Panc1 (cell line): ENCODE data around the gene RNF11. TPM values are rescaled to one million over a fixed set of nuclear protein-coding genes. Genes with fewer than 3 reads are reported as not detected.

Source experiments
- ATAC-seq: fragments of 200-7000 bp; cut with Tn5 transposase; 2 replicates; pipeline ENCODE4 v1.9.1; 2020; ENCODE audit warnings: mild to moderate bottlenecking, moderate library complexity
- BruUV-seq: library from RNA; stranded (reverse); fragments of 400-500 nt; replicated peaks from 2 replicates; lab custom pipeline; 2021; lab: Mats Ljungman, UMichigan
- CTCF ChIA-PET: fragments of 300-600 bp; sonication (Branson Sonifier 250); formaldehyde crosslinking; loops from one replicate; lab custom pipeline; 2022; ENCODE audit warnings: antibody characterized with exemption; lab: Charles Lee
- POLR2A ChIA-PET: fragments of 300-600 bp; sonication (Branson Sonifier 250); formaldehyde crosslinking; loops from one replicate; lab custom pipeline; 2022; ENCODE audit warnings: antibody characterized with exemption; lab: Charles Lee
- DNase-seq: peaks from one replicate; pipeline ENCODE4 v3.0.0-alpha.2; 2010; ENCODE audit warnings: low read depth, low spot score
- H3K27ac ChIP-seq: 2 replicates; pipeline ENCODE4 v1.5.1; 2011; ENCODE audit warnings: mild to moderate bottlenecking, low read length, inconsistent platforms
- H3K27me3 ChIP-seq: fragments of 200-500 bp; sonication (Bioruptor generic); 2 replicates; pipeline ENCODE4 v1.6.0; 2014; ENCODE audit warnings: low read length, inconsistent platforms; ENCODE audit not compliant: control insufficient read depth, insufficient read depth
- H3K36me3 ChIP-seq: fragments of 200-500 bp; sonication (Bioruptor generic); 2 replicates; pipeline ENCODE4 v1.5.1; 2014; ENCODE audit warnings: inconsistent platforms, mild to moderate bottlenecking, low read length, moderate library complexity; ENCODE audit not compliant: control insufficient read depth, insufficient read depth
- H3K4me1 ChIP-seq: 2 replicates; pipeline ENCODE4 v1.5.1; 2011; ENCODE audit warnings: inconsistent platforms, mild to moderate bottlenecking, low read length, moderate library complexity; ENCODE audit not compliant: control insufficient read depth, insufficient read depth
- H3K4me3 ChIP-seq, 2 experiments: 2 replicates each; pipeline ENCODE4 v1.5.1; 2011 to 2012; ENCODE audit warnings: low read depth in 2 of 2, low read length in 2 of 2, mild to moderate bottlenecking in 2 of 2, inconsistent platforms in 1 of 2, moderate library complexity in 1 of 2
- H3K9me3 ChIP-seq: fragments of 200-500 bp; sonication (Bioruptor generic); 2 replicates; pipeline ENCODE4 v1.5.1; 2014; ENCODE audit warnings: low read depth, mild to moderate bottlenecking, inconsistent platforms, low read length, moderate library complexity; ENCODE audit not compliant: control insufficient read depth, insufficient read depth
- CTCF ChIP-seq: fragments of 450-650 bp; IDR thresholded peaks from 2 replicates; pipeline ENCODE4 v1.5.1; 2017; ENCODE audit warnings: mild to moderate bottlenecking
- POLR2AphosphoS5 ChIP-seq: IDR thresholded peaks from 2 replicates; pipeline ENCODE4 v1.6.1; 2012; ENCODE audit warnings: mild to moderate bottlenecking, low read depth, low read length, moderate library complexity
- REST ChIP-seq, 2 experiments: IDR thresholded peaks; 2 replicates each; pipeline ENCODE4 v1.6.1; 2011 to 2012; ENCODE audit warnings: low read depth in 2 of 2, control low read depth in 1 of 2, low read length in 1 of 2, mild to moderate bottlenecking in 1 of 2, moderate library complexity in 1 of 2; ENCODE audit not compliant: insufficient read depth in 1 of 2
- SIN3A ChIP-seq: IDR thresholded peaks from 2 replicates; pipeline ENCODE4 v1.6.1; 2012; ENCODE audit warnings: low read depth, mild to moderate bottlenecking, low read length, moderate library complexity, borderline replicate concordance; ENCODE audit not compliant: insufficient read depth
- TCF7L2 ChIP-seq: IDR thresholded peaks from 2 replicates; pipeline ENCODE4 v1.6.1; 2011; ENCODE audit warnings: mild to moderate bottlenecking, low read depth, low read length, inconsistent platforms
- in situ Hi-C: cut with HindIII; loops from 2 replicates; pipeline ENCODE4 v1.10.0; 2016; ENCODE audit warnings: low sequenced_read_pairs, low pct_unique_long_range_greater_than_20kb
- intact Hi-C: fragments of 100-400 bp; cut with micrococcal nuclease; formaldehyde crosslinking; loops from one replicate; pipeline ENCODE4 v1.10.0; 2022; ENCODE audit not compliant: unreplicated experiment
- total RNA-seq: library from RNA; stranded (reverse); gene quantifications from one replicate; pipeline ENCODE4 v1.2.1, GENCODE V29; 2021; ENCODE audit not compliant: unreplicated experiment

Gene RNF11
- total RNA-seq, 1 experiment from 2014 or later: 86.0 TPM

- no peaks in the 10 kb centered on the region for H3K9me3 ChIP-seq
- no peak overlapping the region for H3K4me3 ChIP-seq
- intact Hi-C loops: no loop called here
- H3K27ac ChIP-seq: no peak overlapping the region
- H3K36me3 ChIP-seq: no peaks in the 10 kb centered on the region
- in situ Hi-C loops: no loop called here
- H3K27me3 ChIP-seq: no peaks in the 10 kb centered on the region
- CTCF ChIA-PET: no interaction called here
- ATAC-seq (no peak), DNase-seq (no peak)
- H3K4me1 ChIP-seq: 0 out of 2 replicates have a peak, but pooled peaks cover 7% of the 10 kb centered on the region
- BruUV-seq: no TSS peak
- TF ChIP-seq TCF7L2: no peak
- TF ChIP-seq REST (IDR thresholded peaks at IDR 0.05; ENCODE audit: insufficient read depth in 1 of 2, low read depth in 2 of 2, low read length in 1 of 2): no peak
- no peak for TF ChIP-seq POLR2AphosphoS5
- TF ChIP-seq SIN3A: no peak
- no peak for TF ChIP-seq CTCF
- POLR2A ChIA-PET: no interaction called here
Measured at GRCh38 chr1:51266791-51267190, 30.7 kb downstream of the RNF11 start.

DNA sequence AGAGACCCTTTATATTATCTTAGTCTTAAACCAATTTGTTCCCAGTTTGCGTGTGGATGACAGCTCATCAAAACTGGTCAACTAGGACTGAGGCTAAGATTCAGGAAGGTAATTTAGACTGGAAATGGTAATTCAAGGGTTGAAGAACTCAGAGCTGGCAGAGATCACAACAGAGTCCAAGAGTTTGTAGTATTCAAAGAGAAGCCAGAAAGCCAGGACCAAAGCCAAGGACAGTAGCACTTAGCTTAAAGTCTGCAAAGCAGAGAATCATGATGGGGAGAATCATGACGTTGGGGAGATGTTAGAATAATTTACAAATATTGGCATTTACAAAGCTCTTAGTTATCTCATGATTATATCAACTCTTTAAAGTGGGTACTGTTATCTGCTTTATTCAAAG lies 32.6 kb downstream of the RNF11 start:
- no peak overlapping the region for H3K4me3 ChIP-seq
- TF ChIP-seq CTCF (no peak), SIN3A (no peak)
- intact Hi-C loops: no loop called here
- CTCF ChIA-PET: interaction anchor here (1.1 kb wide), 1 partner anchor 28 kb away, joined by 6 read pairs; no protein-coding TSS in a partner anchor
- H3K27me3 ChIP-seq: no peaks in the 10 kb centered on the region
- 0 out of 2 replicates have a peak, but pooled peaks cover 3% of the 10 kb centered on the region for H3K4me1 ChIP-seq
- no peak for ATAC-seq
- H3K9me3 ChIP-seq: no peaks in the 10 kb centered on the region
- no peak for DNase-seq
- in situ Hi-C loops: no loop called here
- POLR2A ChIA-PET: interaction anchor here (0.6 kb wide), 1 partner anchor 289 kb away, joined by 3 read pairs; no protein-coding TSS in a partner anchor
- H3K27ac ChIP-seq: no peak overlapping the region
- no peaks in the 10 kb centered on the region; the same call in 1 of the 2 replicates for H3K36me3 ChIP-seq
- no TSS peak for BruUV-seq
